ENCODE results near the gene STK10. TPM values are rescaled to one million over a fixed set of nuclear protein-coding genes. Genes with fewer than 3 reads are reported as not detected.

Gene STK10
- total and polyA plus RNA-seq, 9 of the 15 experiments (the other 6 are each of a cell fraction or from before 2014, with no cell fraction given) = 0.30 to 6.7 (median 2.4) TPM

DNA sequence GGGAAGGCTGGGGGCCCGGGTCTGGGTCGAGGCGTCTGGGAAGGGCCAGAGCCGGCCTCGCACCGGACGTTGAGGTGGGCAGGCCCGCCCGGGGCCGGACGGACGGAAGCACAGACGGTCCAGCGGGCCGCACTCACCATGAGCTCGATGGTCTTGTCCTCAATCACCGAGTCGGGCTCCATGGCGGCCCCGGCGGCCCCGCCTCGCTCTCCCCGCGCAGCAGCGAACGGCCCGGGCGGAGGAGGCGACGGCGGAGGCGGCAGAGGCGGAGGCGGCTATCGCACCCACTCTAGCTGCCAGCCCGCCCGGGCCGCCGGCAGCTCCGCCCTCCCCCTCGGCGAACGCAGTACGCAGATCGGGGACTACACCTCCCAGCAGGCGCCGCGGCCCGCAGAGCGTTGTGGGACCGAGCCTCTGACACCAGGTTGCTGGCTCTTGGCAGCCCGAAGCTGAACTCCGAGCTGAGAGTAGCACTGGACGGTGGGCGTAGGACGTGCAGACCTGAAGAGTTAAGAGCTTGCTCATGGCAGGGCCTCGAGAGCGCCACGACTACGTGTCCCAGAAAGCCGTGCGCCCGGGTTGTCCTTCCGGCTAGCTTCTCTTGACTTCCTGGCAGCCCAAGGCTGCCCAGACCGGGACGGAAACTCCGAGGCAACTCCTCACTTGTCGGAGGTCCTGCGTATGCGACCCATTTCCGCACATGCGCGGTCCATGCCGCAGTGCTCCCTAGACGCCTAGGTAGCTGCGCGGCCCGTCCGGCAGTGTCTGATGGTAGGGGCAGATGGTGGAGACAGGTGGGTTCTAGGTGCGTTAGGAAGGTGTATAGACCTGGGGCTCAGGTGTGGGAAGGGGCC, 181.5 kb downstream of the STK10 start, which contains the start of gene FBXW11 (continued):
- TF ChIP-seq, protein P1, sequence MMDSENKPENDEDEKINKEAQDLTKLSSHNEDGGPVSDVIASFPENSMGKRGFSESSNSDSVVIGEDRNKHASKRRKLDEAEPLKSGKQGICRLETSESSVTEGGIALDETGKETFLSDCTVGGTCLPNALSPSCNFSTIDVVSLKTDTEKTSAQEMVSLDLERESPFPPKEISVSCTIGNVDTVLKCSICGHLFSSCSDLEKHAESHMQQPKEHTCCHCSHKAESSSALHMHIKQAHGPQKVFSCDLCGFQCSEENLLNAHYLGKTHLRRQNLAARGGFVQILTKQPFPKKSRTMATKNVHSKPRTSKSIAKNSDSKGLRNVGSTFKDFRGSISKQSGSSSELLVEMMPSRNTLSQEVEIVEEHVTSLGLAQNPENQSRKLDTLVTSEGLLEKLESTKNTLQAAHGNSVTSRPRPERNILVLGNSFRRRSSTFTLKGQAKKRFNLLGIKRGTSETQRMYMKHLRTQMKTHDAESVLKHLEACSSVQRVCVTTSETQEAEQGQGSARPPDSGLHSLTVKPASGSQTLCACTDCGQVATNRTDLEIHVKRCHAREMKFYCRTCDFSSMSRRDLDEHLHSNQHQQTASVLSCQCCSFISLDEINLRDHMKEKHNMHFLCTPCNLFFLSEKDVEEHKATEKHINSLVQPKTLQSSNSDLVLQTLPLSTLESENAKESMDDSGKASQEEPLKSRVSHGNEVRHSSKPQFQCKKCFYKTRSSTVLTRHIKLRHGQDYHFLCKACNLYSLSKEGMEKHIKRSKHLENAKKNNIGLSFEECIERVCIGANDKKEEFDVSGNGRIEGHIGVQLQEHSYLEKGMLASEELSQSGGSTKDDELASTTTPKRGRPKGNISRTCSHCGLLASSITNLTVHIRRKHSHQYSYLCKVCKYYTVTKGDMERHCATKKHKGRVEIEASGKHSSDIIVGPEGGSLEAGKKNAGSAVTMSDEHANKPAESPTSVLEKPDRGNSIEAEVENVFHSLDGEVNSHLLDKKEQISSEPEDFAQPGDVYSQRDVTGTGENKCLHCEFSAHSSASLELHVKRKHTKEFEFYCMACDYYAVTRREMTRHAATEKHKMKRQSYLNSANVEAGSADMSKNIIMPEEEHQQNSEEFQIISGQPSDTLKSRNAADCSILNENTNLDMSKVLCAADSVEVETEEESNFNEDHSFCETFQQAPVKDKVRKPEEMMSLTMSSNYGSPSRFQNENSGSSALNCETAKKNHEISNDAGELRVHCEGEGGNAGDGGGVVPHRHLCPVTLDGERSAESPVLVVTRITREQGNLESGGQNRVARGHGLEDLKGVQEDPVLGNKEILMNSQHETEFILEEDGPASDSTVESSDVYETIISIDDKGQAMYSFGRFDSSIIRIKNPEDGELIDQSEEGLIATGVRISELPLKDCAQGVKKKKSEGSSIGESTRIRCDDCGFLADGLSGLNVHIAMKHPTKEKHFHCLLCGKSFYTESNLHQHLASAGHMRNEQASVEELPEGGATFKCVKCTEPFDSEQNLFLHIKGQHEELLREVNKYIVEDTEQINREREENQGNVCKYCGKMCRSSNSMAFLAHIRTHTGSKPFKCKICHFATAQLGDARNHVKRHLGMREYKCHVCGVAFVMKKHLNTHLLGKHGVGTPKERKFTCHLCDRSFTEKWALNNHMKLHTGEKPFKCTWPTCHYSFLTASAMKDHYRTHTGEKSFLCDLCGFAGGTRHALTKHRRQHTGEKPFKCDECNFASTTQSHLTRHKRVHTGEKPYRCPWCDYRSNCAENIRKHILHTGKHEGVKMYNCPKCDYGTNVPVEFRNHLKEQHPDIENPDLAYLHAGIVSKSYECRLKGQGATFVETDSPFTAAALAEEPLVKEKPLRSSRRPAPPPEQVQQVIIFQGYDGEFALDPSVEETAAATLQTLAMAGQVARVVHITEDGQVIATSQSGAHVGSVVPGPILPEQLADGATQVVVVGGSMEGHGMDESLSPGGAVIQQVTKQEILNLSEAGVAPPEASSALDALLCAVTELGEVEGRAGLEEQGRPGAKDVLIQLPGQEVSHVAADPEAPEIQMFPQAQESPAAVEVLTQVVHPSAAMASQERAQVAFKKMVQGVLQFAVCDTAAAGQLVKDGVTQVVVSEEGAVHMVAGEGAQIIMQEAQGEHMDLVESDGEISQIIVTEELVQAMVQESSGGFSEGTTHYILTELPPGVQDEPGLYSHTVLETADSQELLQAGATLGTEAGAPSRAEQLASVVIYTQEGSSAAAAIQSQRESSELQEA (IDR thresholded peaks at IDR 0.05; ENCODE audit: low read depth) = 0 out of 2 replicates have a peak, but pooled peaks have one; percentile 56
- TF ChIP-seq ARID2 (IDR thresholded peaks at IDR 0.05) (no peak), ZNF3 (CRISPR knock-in tag; IDR thresholded peaks at IDR 0.05) (no peak), CBX8 (IDR thresholded peaks at IDR 0.05; ENCODE audit: borderline replicate concordance, extremely low read depth, low read depth, low read length, poor library complexity, severe bottlenecking) (no peak), HNRNPLL (IDR thresholded peaks at IDR 0.05; ENCODE audit: low read depth, low read length, poor library complexity, severe bottlenecking) (peak; percentile 100), SIN3A (IDR thresholded peaks at IDR 0.05; ENCODE audit: borderline replicate concordance in 2 of 2, control insufficient read depth in 1 of 2, low read depth in 2 of 2, low read length in 2 of 2) (peak in 1 of 2 experiments; percentile 62; a peak in 1 of 4 replicates), ETV1 (tag; conservative IDR thresholded peaks at IDR 0.05; ENCODE audit: low read depth) (peak; percentile 53), USF1 (CRISPR knock-in tag; IDR thresholded peaks at IDR 0.05) (no peak), FOXM1 (IDR thresholded peaks at IDR 0.05; ENCODE audit: low read depth) (no peak), FOXM1 (CRISPR knock-in tag; IDR thresholded peaks at IDR 0.05; ENCODE audit: low read depth) (no peak; the same call in 1 of the 2 replicates), NEUROD1 (IDR thresholded peaks at IDR 0.05; ENCODE audit: borderline replicate concordance, low read depth, low read length, partially characterized antibody) (peak; percentile 10), HOXB6 (CRISPR knock-in tag; IDR thresholded peaks at IDR 0.05; ENCODE audit: borderline replicate concordance) (no peak), SAFB2 (IDR thresholded peaks at IDR 0.05; ENCODE audit: borderline replicate concordance, low read depth, low read length, severe bottlenecking) (no peak)
- TF ChIP-seq, protein P2, sequence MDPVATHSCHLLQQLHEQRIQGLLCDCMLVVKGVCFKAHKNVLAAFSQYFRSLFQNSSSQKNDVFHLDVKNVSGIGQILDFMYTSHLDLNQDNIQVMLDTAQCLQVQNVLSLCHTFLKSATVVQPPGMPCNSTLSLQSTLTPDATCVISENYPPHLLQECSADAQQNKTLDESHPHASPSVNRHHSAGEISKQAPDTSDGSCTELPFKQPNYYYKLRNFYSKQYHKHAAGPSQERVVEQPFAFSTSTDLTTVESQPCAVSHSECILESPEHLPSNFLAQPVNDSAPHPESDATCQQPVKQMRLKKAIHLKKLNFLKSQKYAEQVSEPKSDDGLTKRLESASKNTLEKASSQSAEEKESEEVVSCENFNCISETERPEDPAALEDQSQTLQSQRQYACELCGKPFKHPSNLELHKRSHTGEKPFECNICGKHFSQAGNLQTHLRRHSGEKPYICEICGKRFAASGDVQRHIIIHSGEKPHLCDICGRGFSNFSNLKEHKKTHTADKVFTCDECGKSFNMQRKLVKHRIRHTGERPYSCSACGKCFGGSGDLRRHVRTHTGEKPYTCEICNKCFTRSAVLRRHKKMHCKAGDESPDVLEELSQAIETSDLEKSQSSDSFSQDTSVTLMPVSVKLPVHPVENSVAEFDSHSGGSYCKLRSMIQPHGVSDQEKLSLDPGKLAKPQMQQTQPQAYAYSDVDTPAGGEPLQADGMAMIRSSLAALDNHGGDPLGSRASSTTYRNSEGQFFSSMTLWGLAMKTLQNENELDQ (CRISPR knock-in tag; IDR thresholded peaks at IDR 0.05; ENCODE audit: borderline replicate concordance) = no peak
